Neural cell (in vitro differentiated cells): Measurements from ENCODE around the gene PPP2R2B. TPM values are rescaled to one million over a fixed set of nuclear protein-coding genes. Genes with fewer than 3 reads are reported as not detected.

Source experiments
- H2AFZ ChIP-seq: fragments of 200-600, 300-800 bp; sonication (generic), shearing (Covaris generic); 2 replicates; pipeline ENCODE4 v1.6.0; 2014; ENCODE audit warnings: low read depth, mild to moderate bottlenecking, antibody characterized with exemption, low read length, moderate library complexity
- H3F3A ChIP-seq: fragments of 200-600 bp; shearing (Covaris generic); 2 replicates; pipeline ENCODE4 v1.6.1; 2016; ENCODE audit warnings: mild to moderate bottlenecking, moderate library complexity, mixed read lengths, antibody characterized with exemption, low read length; ENCODE audit not compliant: insufficient read depth, poor library complexity, severe bottlenecking
- H3K27ac ChIP-seq: fragments of 200-600, 300-800 bp; sonication (generic), shearing (Covaris generic); 2 replicates; pipeline ENCODE4 v1.5.1; 2014; ENCODE audit warnings: mild to moderate bottlenecking, low read length, moderate library complexity
- H3K27me3 ChIP-seq: fragments of 300-800, 200-600 bp; sonication (generic), shearing (Covaris generic); 2 replicates; pipeline ENCODE4 v1.6.0; 2014; ENCODE audit warnings: mild to moderate bottlenecking, low read depth, low read length, moderate library complexity; ENCODE audit not compliant: insufficient read depth
- H3K36me3 ChIP-seq: fragments of 300-800, 200-600 bp; sonication (generic), shearing (Covaris generic); 2 replicates; pipeline ENCODE4 v1.5.1; 2014; ENCODE audit warnings: mild to moderate bottlenecking, antibody characterized with exemption, low read length, moderate library complexity; ENCODE audit not compliant: insufficient read depth
- H3K4me2 ChIP-seq: fragments of 300-800, 200-600 bp; sonication (generic), shearing (Covaris generic); 2 replicates; pipeline ENCODE4 v1.6.0; 2014; ENCODE audit warnings: mild to moderate bottlenecking, low read length
- H3K4me3 ChIP-seq: fragments of 300-800, 200-600 bp; sonication (generic), shearing (Covaris generic); 2 replicates; pipeline ENCODE4 v1.5.1; 2014; ENCODE audit warnings: mild to moderate bottlenecking, low read length, moderate library complexity
- H3K79me2 ChIP-seq: fragments of 200-600 bp; shearing (Covaris generic); replicated peaks from 2 replicates; pipeline ENCODE4 v1.6.0; 2014; ENCODE audit warnings: mild to moderate bottlenecking, low read length, moderate library complexity; ENCODE audit not compliant: insufficient read depth
- H3K9ac ChIP-seq: fragments of 300-800, 200-600 bp; sonication (generic), shearing (Covaris generic); 2 replicates; pipeline ENCODE4 v1.6.1; 2016; ENCODE audit warnings: mild to moderate bottlenecking, low read length, mixed read lengths
- H3K9me2 ChIP-seq: fragments of 200-600 bp; shearing (Covaris generic); 2 replicates; pipeline ENCODE4 v1.6.1; 2016; ENCODE audit warnings: mild to moderate bottlenecking, low read length, mixed read lengths; ENCODE audit not compliant: insufficient read depth
- H3K9me3 ChIP-seq: fragments of 200-600, 300-800 bp; sonication (generic), shearing (Covaris generic); 2 replicates; pipeline ENCODE4 v1.6.1; 2016; ENCODE audit warnings: mild to moderate bottlenecking, mixed run types, low read length, moderate library complexity, mixed read lengths
- H4K20me1 ChIP-seq: fragments of 200-600 bp; shearing (Covaris generic); 2 replicates; pipeline ENCODE4 v1.6.1; 2016; ENCODE audit warnings: mild to moderate bottlenecking, mixed run types; ENCODE audit not compliant: insufficient read depth
- CTCF ChIP-seq: fragments of 450-650 bp; IDR thresholded peaks from 2 replicates; pipeline ENCODE4 v1.5.1; 2014; ENCODE audit warnings: antibody characterized with exemption, mild to moderate bottlenecking, moderate library complexity; ENCODE audit not compliant: poor library complexity, severe bottlenecking
- EP300 ChIP-seq: fragments of 450-650 bp; conservative IDR thresholded peaks from 2 replicates; pipeline ENCODE4 v1.6.1; 2014; ENCODE audit warnings: antibody characterized with exemption, mild to moderate bottlenecking, moderate library complexity; ENCODE audit not compliant: poor library complexity, severe bottlenecking
- EZH2 ChIP-seq: fragments of 200-600, 300-800 bp; shearing (Covaris generic), sonication (generic); IDR thresholded peaks from 2 replicates; pipeline ENCODE4 v1.6.1; 2014; ENCODE audit warnings: antibody characterized with exemption, low read length, borderline replicate concordance, mild to moderate bottlenecking; ENCODE audit not compliant: insufficient read depth, poor library complexity, severe bottlenecking
- MXI1 ChIP-seq: fragments of 450-650 bp; conservative IDR thresholded peaks from 2 replicates; pipeline ENCODE4 v1.6.1; 2014; ENCODE audit warnings: antibody characterized with exemption, mild to moderate bottlenecking; ENCODE audit not compliant: poor library complexity, severe bottlenecking
- POLR2AphosphoS5 ChIP-seq: IDR thresholded peaks from 2 replicates; pipeline ENCODE4 v1.6.1; 2012
- RAD21 ChIP-seq: fragments of 450-650 bp; conservative IDR thresholded peaks from 2 replicates; pipeline ENCODE4 v1.6.1; 2014; ENCODE audit warnings: antibody characterized with exemption, mild to moderate bottlenecking, moderate library complexity
- REST ChIP-seq: IDR thresholded peaks from 2 replicates; pipeline ENCODE4 v1.6.1; 2012; ENCODE audit warnings: borderline replicate concordance
- SMC3 ChIP-seq: fragments of 450-650 bp; conservative IDR thresholded peaks from 2 replicates; pipeline ENCODE4 v1.6.1; 2014; ENCODE audit warnings: antibody characterized with exemption, mild to moderate bottlenecking, moderate library complexity; ENCODE audit not compliant: poor library complexity
- TAF1 ChIP-seq: IDR thresholded peaks from 2 replicates; pipeline ENCODE4 v1.6.1; 2012; ENCODE audit warnings: low read depth
- polyA plus RNA-seq: library from polyadenylated mRNA; depleted of rRNA; stranded (reverse); fragments of >200 nt; gene quantifications from 2 replicates; pipeline ENCODE4 v1.2.3, GENCODE V29; 2014

The PPP2R2B gene
- polyA plus RNA-seq, 1 donor from 2014 or later = 250 TPM

DNA sequence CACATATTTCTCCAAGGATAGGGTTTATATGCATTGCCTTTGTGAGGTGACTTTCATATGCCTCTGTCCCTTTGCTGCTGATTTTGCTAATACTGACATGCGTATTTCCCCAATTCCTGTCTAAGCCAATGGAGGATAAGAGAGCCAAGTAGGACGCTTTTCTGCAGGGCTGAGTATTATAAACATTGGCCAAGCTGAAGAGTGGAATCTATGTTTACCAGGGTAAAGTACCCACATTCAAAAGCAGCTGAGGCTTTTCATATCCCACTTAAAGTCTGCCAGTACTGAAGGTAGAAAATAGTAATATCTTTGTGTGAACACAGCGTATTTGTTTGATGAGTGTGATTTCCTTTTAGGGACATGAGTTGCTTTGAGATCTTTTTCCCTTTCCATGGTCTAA lies 233.7 kb downstream of the PPP2R2B start:
- no peaks in the 10 kb centered on the region for H3F3A ChIP-seq
- TF ChIP-seq EZH2 (no peak), RAD21 (no peak), REST (no peak), CTCF (no peak)
- H3K27me3 ChIP-seq = no peaks in the 10 kb centered on the region
- peaks cover 4% of the 10 kb centered on the region for H3K36me3 ChIP-seq
- H3K4me3 ChIP-seq = no peak overlapping the region
- no peaks in the 10 kb centered on the region for H3K9me3 ChIP-seq
- no peak overlapping the region for H2AFZ ChIP-seq
- H4K20me1 ChIP-seq = no peaks in the 10 kb centered on the region
- no peaks in the 10 kb centered on the region for H3K9me2 ChIP-seq
- no peak overlapping the region for H3K27ac ChIP-seq
- no peak overlapping the region for H3K4me2 ChIP-seq
- H3K9ac ChIP-seq = no peak overlapping the region
- H3K79me2 ChIP-seq = no peaks in the 10 kb centered on the region

DNA sequence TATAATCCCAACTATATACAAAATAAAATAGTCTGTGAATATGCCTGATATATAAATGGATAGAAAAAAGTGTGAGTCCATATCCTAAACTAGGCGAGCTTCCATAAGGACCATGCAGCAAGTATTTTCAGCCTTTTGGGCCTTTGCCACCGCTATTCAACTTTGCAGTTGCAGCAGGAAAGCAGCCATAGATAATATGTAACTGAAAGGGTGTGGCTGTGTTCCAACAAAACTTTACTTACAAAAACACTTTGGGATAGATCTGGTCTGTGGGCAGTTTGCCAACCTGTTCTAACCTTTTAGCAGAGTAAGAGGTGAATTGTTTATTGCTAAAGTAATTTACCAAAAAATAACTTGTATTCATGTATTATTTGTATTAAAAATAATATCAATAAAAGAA lies 234.8 kb downstream of the PPP2R2B start:
- Histone ChIP-seq H3K9ac (no peak overlapping the region), H2AFZ (no peak overlapping the region), H3K9me3 (no peaks in the 10 kb centered on the region), H3K79me2 (no peaks in the 10 kb centered on the region), H3K27me3 (no peaks in the 10 kb centered on the region), H3K36me3 (no peaks in the 10 kb centered on the region), H3K4me2 (no peak overlapping the region), H3K27ac (no peak overlapping the region), H3F3A (no peaks in the 10 kb centered on the region), H4K20me1 (no peaks in the 10 kb centered on the region), H3K4me3 (no peak overlapping the region), H3K9me2 (no peaks in the 10 kb centered on the region)
- no peak for TF ChIP-seq POLR2AphosphoS5
- TF ChIP-seq TAF1 = no peak
- TF ChIP-seq RAD21 = no peak
- TF ChIP-seq EZH2 = no peak

DNA sequence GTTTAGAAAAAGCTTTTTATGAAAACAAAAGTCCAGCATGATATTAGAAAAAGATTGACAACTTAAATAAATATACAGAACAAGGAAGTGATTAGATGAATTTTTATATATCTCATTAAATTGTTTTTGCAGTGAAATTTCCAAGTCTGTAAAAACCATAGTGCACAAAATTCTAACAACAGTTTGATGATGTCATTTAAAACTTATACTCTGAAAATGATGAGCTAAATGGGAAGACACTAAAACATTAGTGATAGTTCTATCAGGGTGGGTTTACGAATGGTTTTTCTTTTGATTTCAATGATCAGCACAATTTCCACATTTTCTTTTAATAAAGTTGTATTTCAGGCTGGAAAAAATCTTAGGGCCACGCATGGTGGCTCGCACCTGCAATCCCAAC lies 236.1 kb downstream of the PPP2R2B start:
- no peak for TF ChIP-seq RAD21
- TF ChIP-seq EZH2 = no peak
- TF ChIP-seq EP300 = no peak
- no peak for TF ChIP-seq SMC3
- no peak for TF ChIP-seq TAF1
- no peak for TF ChIP-seq CTCF
- TF ChIP-seq REST = no peak
- no peak for TF ChIP-seq MXI1
- TF ChIP-seq POLR2AphosphoS5 = no peak
- Histone ChIP-seq H3K36me3 (peaks cover 9% of the 10 kb centered on the region), H3K27me3 (no peaks in the 10 kb centered on the region), H4K20me1 (no peaks in the 10 kb centered on the region), H2AFZ (no peak overlapping the region), H3K79me2 (no peaks in the 10 kb centered on the region), H3K9me3 (no peaks in the 10 kb centered on the region), H3K27ac (no peak overlapping the region), H3K9ac (no peak overlapping the region), H3K4me2 (no peak overlapping the region), H3K9me2 (no peaks in the 10 kb centered on the region), H3K4me3 (no peak overlapping the region), H3F3A (no peaks in the 10 kb centered on the region)
